Measurements from ENCODE around the gene SOX1.

The SOX1 gene

DNA sequence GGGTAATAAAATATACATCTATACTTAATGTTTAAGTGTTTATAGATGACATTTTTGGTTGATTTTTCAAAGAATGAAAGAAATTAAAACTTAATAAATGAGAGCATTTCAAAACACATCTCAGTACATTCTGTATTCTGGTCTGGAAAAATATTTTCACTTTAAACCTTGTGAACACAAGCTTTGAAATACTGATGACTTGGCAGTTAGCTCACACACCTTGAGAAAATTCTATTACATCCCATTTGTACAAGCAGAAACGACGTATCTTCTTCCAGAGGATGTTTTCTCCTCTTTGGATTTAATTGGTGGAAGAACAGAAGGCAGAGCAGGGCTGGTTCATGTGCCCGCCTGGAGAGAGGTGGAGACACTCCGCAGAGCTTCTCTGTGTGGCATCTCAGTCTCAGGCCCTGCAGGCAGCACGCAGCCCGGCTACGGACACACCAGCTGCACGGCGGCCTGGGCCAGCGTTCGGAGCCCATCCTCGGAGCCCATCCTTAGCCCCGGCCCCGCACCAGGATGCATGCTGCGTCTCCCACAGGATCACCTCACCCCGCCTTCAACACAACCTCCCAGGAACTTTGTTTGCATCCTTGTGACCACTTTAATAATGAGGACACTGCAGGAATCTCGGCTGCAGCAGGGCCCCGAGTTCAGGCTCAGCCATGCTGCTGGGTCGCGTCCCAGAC, 48.6 kb downstream of the SOX1 start:
- peaks cover 82% of the 10 kb centered on the region for H3K27me3 Mint-ChIP-seq
- no peak overlapping the region for H3K4me3 Mint-ChIP-seq
- H3K27ac Mint-ChIP-seq = no peak overlapping the region
- DNase-seq = no peak
- no peaks in the 10 kb centered on the region for H3K9me3 Mint-ChIP-seq
- no peaks in the 10 kb centered on the region for H3K4me1 Mint-ChIP-seq (ENCODE audit: low read depth)
- H3K36me3 Mint-ChIP-seq (ENCODE audit: low read depth) = no peaks in the 10 kb centered on the region

- Mint-ChIP-seq H3K9me3 (no peaks in the 10 kb centered on the region), H3K36me3 (ENCODE audit: low read depth) (no peaks in the 10 kb centered on the region), H3K27me3 (peaks cover 76% of the 10 kb centered on the region), H3K27ac (no peak overlapping the region), H3K4me3 (no peak overlapping the region), H3K4me1 (ENCODE audit: low read depth) (no peaks in the 10 kb centered on the region)
- no peak for DNase-seq
Observed at GRCh38 chr13:112116187-112116950, 49.4 kb downstream of the SOX1 start.

DNA sequence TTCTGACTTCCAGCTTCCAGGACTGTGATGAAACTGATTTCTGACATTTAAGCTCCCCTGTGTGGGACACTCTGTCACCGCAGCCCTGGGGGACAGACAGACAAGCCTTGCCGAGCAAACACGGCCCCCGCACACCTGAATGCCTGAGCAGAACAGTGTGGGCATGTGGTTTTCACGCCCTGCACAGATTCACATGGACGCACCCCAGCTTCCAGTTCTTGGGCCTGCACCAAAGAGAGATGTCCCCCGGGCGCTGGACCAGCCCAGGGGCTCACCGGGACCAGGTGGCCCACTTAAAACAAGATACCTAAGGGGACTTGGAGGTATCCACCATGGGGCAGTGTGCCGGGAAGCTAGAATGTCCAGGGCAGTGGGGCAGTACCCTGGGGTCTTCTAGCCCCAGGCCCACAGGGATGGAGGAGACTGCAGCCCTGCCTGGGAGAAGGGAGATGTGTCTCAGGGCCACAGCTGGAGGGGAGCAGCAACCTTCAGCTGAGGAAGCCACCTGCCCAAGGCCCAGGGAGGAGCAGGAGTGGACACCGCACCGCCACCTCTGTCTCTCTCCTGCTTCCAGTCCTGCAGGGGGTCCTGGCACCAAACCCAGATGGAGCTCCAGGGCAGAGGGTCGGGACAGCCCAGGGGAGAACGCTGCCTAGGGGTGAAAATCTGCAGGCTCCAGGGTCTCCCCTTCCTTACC, 50.5 kb downstream of the SOX1 start:
- Mint-ChIP-seq H3K27ac (no peak overlapping the region), H3K27me3 (peaks cover 68% of the 10 kb centered on the region), H3K4me3 (no peak overlapping the region), H3K4me1 (ENCODE audit: low read depth) (no peaks in the 10 kb centered on the region), H3K9me3 (no peaks in the 10 kb centered on the region), H3K36me3 (ENCODE audit: low read depth) (no peaks in the 10 kb centered on the region)
- no peak for DNase-seq

- no peak overlapping the region for H3K4me3 Mint-ChIP-seq
- no peaks in the 10 kb centered on the region for H3K9me3 Mint-ChIP-seq
- H3K4me1 Mint-ChIP-seq (ENCODE audit: low read depth) = no peaks in the 10 kb centered on the region
- DNase-seq = no peak
- H3K27me3 Mint-ChIP-seq = peaks cover 62% of the 10 kb centered on the region
- H3K27ac Mint-ChIP-seq = no peak overlapping the region
- no peaks in the 10 kb centered on the region for H3K36me3 Mint-ChIP-seq (ENCODE audit: low read depth)
Observed at GRCh38 chr13:112117955-112118302, 51.0 kb downstream of the SOX1 start.

- H3K4me3 Mint-ChIP-seq = no peak overlapping the region
- DNase-seq = no peak
- peaks cover 56% of the 10 kb centered on the region for H3K27me3 Mint-ChIP-seq
- no peak overlapping the region for H3K27ac Mint-ChIP-seq
- no peaks in the 10 kb centered on the region for H3K4me1 Mint-ChIP-seq (ENCODE audit: low read depth)
- H3K9me3 Mint-ChIP-seq = no peaks in the 10 kb centered on the region
- no peaks in the 10 kb centered on the region for H3K36me3 Mint-ChIP-seq (ENCODE audit: low read depth)
Observed at GRCh38 chr13:112118451-112119064, 51.6 kb downstream of the SOX1 start.

- no peaks in the 10 kb centered on the region for H3K36me3 Mint-ChIP-seq (ENCODE audit: low read depth)
- H3K27me3 Mint-ChIP-seq = peaks cover 48% of the 10 kb centered on the region
- H3K27ac Mint-ChIP-seq = no peak overlapping the region
- no peaks in the 10 kb centered on the region for H3K4me1 Mint-ChIP-seq (ENCODE audit: low read depth)
- no peak for DNase-seq
- H3K9me3 Mint-ChIP-seq = no peaks in the 10 kb centered on the region
- H3K4me3 Mint-ChIP-seq = no peak overlapping the region
Observed at GRCh38 chr13:112119192-112120030, 52.5 kb downstream of the SOX1 start.

DNA sequence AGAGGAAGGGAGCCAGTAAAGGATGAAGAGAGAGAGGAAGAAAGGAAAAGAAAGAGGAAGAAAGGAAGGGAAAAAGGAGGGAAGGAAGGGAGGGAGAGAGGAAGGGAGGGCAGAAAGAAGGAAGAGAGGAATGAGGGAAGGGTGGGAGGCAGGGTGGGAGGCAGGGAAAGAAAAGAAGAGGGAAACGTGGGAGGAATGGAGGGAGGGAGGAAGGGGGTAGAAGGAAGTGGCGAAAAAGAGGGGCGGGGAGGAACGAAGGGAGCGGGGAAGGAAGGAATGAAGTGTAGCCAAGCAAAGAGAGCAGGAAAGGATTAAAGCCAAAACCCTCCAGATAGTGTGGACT, 53.1 kb downstream of the SOX1 start:
- Mint-ChIP-seq H3K27ac (no peak overlapping the region), H3K4me3 (no peak overlapping the region), H3K36me3 (ENCODE audit: low read depth) (no peaks in the 10 kb centered on the region), H3K4me1 (ENCODE audit: low read depth) (no peaks in the 10 kb centered on the region), H3K9me3 (no peaks in the 10 kb centered on the region), H3K27me3 (peaks cover 42% of the 10 kb centered on the region)
- DNase-seq = no peak

Measured in activated T-cell treated with anti-CD3 and anti-CD28 coated beads, Interleukin-2, amount 50 U/mL, for 24 hours (primary cell).